Osteocyte (in vitro differentiated cells): ENCODE data around the gene KRT38. TPM values are rescaled to one million over a fixed set of nuclear protein-coding genes. Genes with fewer than 3 reads are reported as not detected.

Experiments used
- DNase-seq: peaks from one replicate; pipeline ENCODE4 v3.0.0; 2021; ENCODE audit warnings: mixed read lengths; ENCODE audit not compliant: unreplicated experiment; ENCODE audit errors: extremely low spot score
- H3K27ac Mint-ChIP-seq: one replicate; pipeline ENCODE4 v1.8.0; 2021; ENCODE audit warnings: mild to moderate bottlenecking, mixed read lengths; ENCODE audit not compliant: unreplicated experiment
- H3K27me3 Mint-ChIP-seq: one replicate; pipeline ENCODE4 v1.8.0; 2021; ENCODE audit warnings: mixed read lengths; ENCODE audit not compliant: unreplicated experiment
- H3K36me3 Mint-ChIP-seq: one replicate; pipeline ENCODE4 v1.8.0; 2021; ENCODE audit warnings: mixed read lengths; ENCODE audit not compliant: unreplicated experiment
- H3K4me1 Mint-ChIP-seq: one replicate; pipeline ENCODE4 v1.8.0; 2021; ENCODE audit warnings: mixed read lengths; ENCODE audit not compliant: unreplicated experiment
- H3K4me3 Mint-ChIP-seq: one replicate; pipeline ENCODE4 v1.8.0; 2021; ENCODE audit warnings: mild to moderate bottlenecking, moderate library complexity, mixed read lengths; ENCODE audit not compliant: unreplicated experiment
- H3K9me3 Mint-ChIP-seq: one replicate; pipeline ENCODE4 v1.8.0; 2021; ENCODE audit warnings: mixed read lengths; ENCODE audit not compliant: unreplicated experiment
- total RNA-seq: library from RNA; stranded (reverse); gene quantifications from 2 replicates; pipeline ENCODE4 v1.2.1, GENCODE V29; 2021
- TF ChIP-seq, protein P1 (sequence below): fragments of 200-600 bp; sonication (generic); IDR thresholded peaks from 2 replicates; pipeline ENCODE4 v1.5.0; 2021; ENCODE audit warnings: antibody characterized with exemption, mild to moderate bottlenecking, moderate library complexity

KRT38 gene
- total RNA-seq, 1 donor from 2014 or later, result not detected

DNA sequence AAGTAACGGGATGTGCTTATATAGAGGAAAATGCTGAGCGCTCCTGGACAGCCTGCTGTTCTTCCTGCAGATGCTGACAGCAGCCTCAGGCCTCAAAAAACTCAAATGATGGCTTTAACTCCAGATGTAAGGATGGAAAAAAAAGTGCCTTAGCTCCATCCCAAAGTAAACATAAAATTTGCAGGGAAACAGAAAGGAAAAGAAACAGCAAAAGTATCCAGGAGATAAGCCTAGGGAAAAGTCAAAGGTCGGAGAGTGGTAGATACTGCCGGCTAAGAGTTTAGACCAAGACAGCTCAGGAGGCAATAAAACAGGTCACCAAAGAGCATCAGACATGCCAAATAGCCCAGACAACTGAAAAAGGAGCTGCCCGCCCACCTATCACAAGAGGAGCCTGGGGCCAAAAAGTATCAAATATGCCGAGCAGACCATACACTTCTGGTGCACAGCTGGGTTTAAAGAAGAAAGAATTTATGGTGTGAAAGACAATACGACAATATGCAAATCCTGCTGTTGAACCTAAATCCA, 50.3 kb downstream of the KRT38 start:
- H3K4me1 Mint-ChIP-seq, result peaks cover 9% of the 10 kb centered on the region
- TF ChIP-seq, protein P1, sequence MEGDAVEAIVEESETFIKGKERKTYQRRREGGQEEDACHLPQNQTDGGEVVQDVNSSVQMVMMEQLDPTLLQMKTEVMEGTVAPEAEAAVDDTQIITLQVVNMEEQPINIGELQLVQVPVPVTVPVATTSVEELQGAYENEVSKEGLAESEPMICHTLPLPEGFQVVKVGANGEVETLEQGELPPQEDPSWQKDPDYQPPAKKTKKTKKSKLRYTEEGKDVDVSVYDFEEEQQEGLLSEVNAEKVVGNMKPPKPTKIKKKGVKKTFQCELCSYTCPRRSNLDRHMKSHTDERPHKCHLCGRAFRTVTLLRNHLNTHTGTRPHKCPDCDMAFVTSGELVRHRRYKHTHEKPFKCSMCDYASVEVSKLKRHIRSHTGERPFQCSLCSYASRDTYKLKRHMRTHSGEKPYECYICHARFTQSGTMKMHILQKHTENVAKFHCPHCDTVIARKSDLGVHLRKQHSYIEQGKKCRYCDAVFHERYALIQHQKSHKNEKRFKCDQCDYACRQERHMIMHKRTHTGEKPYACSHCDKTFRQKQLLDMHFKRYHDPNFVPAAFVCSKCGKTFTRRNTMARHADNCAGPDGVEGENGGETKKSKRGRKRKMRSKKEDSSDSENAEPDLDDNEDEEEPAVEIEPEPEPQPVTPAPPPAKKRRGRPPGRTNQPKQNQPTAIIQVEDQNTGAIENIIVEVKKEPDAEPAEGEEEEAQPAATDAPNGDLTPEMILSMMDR, result no peak
- H3K27ac Mint-ChIP-seq, result no peak overlapping the region
- peaks cover 7% of the 10 kb centered on the region for H3K9me3 Mint-ChIP-seq
- H3K36me3 Mint-ChIP-seq, result peaks cover 2% of the 10 kb centered on the region
- H3K27me3 Mint-ChIP-seq, result no peaks in the 10 kb centered on the region
- DNase-seq, result no peak
- no peak overlapping the region for H3K4me3 Mint-ChIP-seq

DNA sequence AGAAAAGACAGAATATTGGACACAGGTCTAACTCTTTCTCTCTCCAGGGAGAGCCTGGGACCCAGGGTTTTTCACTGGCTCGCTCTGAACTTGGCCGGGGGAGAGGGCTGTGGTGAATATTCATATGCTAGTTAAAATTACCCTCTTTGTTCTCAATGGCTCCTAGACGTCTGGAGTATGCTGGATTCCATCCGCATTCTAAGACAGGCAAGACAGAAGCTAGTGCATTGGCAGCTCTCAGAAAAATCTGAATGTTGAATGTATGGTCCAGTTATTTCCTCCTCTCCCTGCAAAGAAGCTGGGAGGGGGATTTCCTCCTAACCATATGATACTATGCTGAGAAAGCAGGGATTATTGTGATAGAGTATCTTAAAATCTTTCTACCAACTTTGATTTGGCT, 53.1 kb downstream of the KRT38 start:
- Mint-ChIP-seq H3K4me3 (no peak overlapping the region), H3K27me3 (no peaks in the 10 kb centered on the region), H3K4me1 (peaks cover 9% of the 10 kb centered on the region), H3K27ac (no peak overlapping the region), H3K9me3 (peaks cover 7% of the 10 kb centered on the region), H3K36me3 (peaks cover 2% of the 10 kb centered on the region)
- TF ChIP-seq, protein P1, result no peak
- DNase-seq, result no peak

DNA sequence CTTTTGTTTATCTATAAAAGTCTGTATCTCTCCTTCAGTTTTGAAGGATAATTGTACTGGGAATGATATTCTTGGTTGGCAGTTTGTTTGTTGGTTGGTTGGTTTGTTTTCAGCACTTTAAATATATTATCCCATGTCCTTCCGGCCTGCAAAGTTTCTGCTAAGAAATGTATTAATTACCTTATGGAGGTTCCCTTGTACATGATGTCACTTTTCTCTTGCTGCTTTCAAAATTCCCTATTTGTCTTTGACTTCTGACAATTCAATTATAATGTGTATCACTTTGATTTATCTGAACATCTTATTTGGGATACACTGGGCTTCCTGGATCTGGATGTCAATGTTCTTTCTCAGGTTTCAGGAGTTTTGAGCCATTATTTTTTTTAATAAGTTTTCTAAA, 54.6 kb downstream of the KRT38 start:
- TF ChIP-seq, protein P1, result no peak
- H3K9me3 Mint-ChIP-seq, result peaks cover 7% of the 10 kb centered on the region
- no peak overlapping the region for H3K27ac Mint-ChIP-seq
- no peaks in the 10 kb centered on the region for H3K27me3 Mint-ChIP-seq
- DNase-seq, result no peak
- H3K36me3 Mint-ChIP-seq, result peaks cover 2% of the 10 kb centered on the region
- peaks cover 10% of the 10 kb centered on the region for H3K4me1 Mint-ChIP-seq
- H3K4me3 Mint-ChIP-seq, result no peak overlapping the region

Other genes starting within 250 kb of the KRT38 start
- not detected in 2 replicates for gene KRTAP9-2, start 214.3 kb downstream of the KRT38 start, total RNA-seq
- not detected in 2 replicates for gene KRTAP9-3, start 208.5 kb downstream of the KRT38 start, total RNA-seq
- not detected in 2 replicates for gene KRTAP9-8, start 203.0 kb downstream of the KRT38 start, total RNA-seq
- gene KRTAP9-4, start 191.3 kb downstream of the KRT38 start, total RNA-seq, result not detected in 2 replicates
- gene KRTAP9-9, start 185.6 kb downstream of the KRT38 start, total RNA-seq, result not detected in 2 replicates
- gene KRTAP9-6, start 175.6 kb downstream of the KRT38 start, total RNA-seq, result not detected in 2 replicates
- gene KRTAP9-7, start 165.3 kb downstream of the KRT38 start, total RNA-seq, result not detected in 2 replicates
- gene KRTAP29-1, start 138.1 kb downstream of the KRT38 start, total RNA-seq, result not detected in 2 replicates
- not detected in 2 replicates for gene KRTAP16-1, start 131.7 kb downstream of the KRT38 start, total RNA-seq
- gene KRTAP17-1, start 125.3 kb downstream of the KRT38 start, total RNA-seq, result not detected in 2 replicates
- gene KRT33A, start 90.2 kb downstream of the KRT38 start, total RNA-seq, result not detected in 2 replicates
- not detected in 2 replicates for gene KRT33B, start 71.2 kb downstream of the KRT38 start, total RNA-seq
- not detected in 2 replicates for gene KRT34, start 58.7 kb downstream of the KRT38 start, total RNA-seq
- not detected in 2 replicates for gene KRT31, start 43.4 kb downstream of the KRT38 start, total RNA-seq
- gene KRT37, start 16.4 kb downstream of the KRT38 start, total RNA-seq, result not detected in 2 replicates
- not detected in 2 replicates for gene KRT32, start 26.4 kb upstream of the KRT38 start, total RNA-seq
- gene KRT35, start 40.2 kb upstream of the KRT38 start, total RNA-seq, result not detected in 2 replicates
- not detected in 2 replicates for gene KRT36, start 48.9 kb upstream of the KRT38 start, total RNA-seq
- not detected in 2 replicates for gene KRT13, start 64.6 kb upstream of the KRT38 start, total RNA-seq
- not detected in 2 replicates for gene KRT15, start 77.9 kb upstream of the KRT38 start, total RNA-seq
- 0.65 and 1.5 TPM in 2 replicates for gene KRT19, start 87.3 kb upstream of the KRT38 start, total RNA-seq
- gene KRT9, start 131.1 kb upstream of the KRT38 start, total RNA-seq, result 0.30 TPM in 1 of 2 replicates, not detected in the other
- gene KRT14, start 145.9 kb upstream of the KRT38 start, total RNA-seq, result not detected in 2 replicates
- gene KRT16, start 171.8 kb upstream of the KRT38 start, total RNA-seq, result 1.3 and 1.4 TPM in 2 replicates
- 40.5 and 43.2 TPM in 2 replicates for gene KRT17, start 183.6 kb upstream of the KRT38 start, total RNA-seq
- gene EIF1, start 247.9 kb upstream of the KRT38 start, total RNA-seq, result 1,019 and 1,057 TPM in 2 replicates